PC-9 (cell line): Measurements from ENCODE around the gene PRRG3. TPM values are rescaled to one million over a fixed set of nuclear protein-coding genes. Genes with fewer than 3 reads are reported as not detected.

Source experiments
- BruUV-seq: library from RNA; stranded (reverse); fragments of 400-500 nt; replicated peaks from 2 replicates; lab custom pipeline; 2021; lab: Mats Ljungman, UMichigan
- CTCF ChIA-PET: fragments of 300-600 bp; sonication (Branson Sonifier 250); formaldehyde crosslinking; loops from one replicate; lab custom pipeline; 2022; ENCODE audit warnings: antibody characterized with exemption; lab: Charles Lee
- POLR2A ChIA-PET: fragments of 300-600 bp; sonication (Branson Sonifier 250); formaldehyde crosslinking; loops from one replicate; lab custom pipeline; 2022; ENCODE audit warnings: antibody characterized with exemption; ENCODE audit not compliant: unreplicated experiment; lab: Charles Lee
- DNase-seq, 2 experiments: peaks; one replicate each; pipeline versions ENCODE4 v3.0.0 to v3.0.0-alpha.2; 2015 to 2022; ENCODE audit warnings: mixed read lengths in 1 of 2
- H2AFZ ChIP-seq: fragments of 200-600 bp; sonication (generic); 2 replicates; pipeline ENCODE4 v1.8.1; 2017; ENCODE audit warnings: antibody characterized with exemption
- H3F3A ChIP-seq: fragments of 200-600 bp; sonication (generic); 2 replicates; pipeline ENCODE4 v1.8.1; 2017; ENCODE audit warnings: antibody characterized with exemption, mild to moderate bottlenecking, low read depth; ENCODE audit not compliant: insufficient read depth
- H3K27ac ChIP-seq: fragments of 200-600 bp; sonication (generic); 2 replicates; pipeline ENCODE4 v1.6.1; 2016; ENCODE audit warnings: mixed run types
- H3K27me3 ChIP-seq: fragments of 200-600 bp; sonication (generic); 2 replicates; pipeline ENCODE4 v1.6.1; 2016; ENCODE audit warnings: low read depth, mixed run types; ENCODE audit not compliant: insufficient read depth
- H3K36me3 ChIP-seq: fragments of 200-600 bp; sonication (generic); 2 replicates; pipeline ENCODE4 v1.6.1; 2016; ENCODE audit warnings: low read depth, mixed run types
- H3K4me1 ChIP-seq: fragments of 200-600 bp; sonication (generic); replicated peaks from 2 replicates; pipeline ENCODE4 v1.6.1; 2016; ENCODE audit warnings: mixed run types; ENCODE audit not compliant: insufficient read depth
- H3K4me2 ChIP-seq: fragments of 200-600 bp; sonication (generic); 2 replicates; pipeline ENCODE4 v1.6.1; 2017; ENCODE audit warnings: mixed run types
- H3K4me3 ChIP-seq: fragments of 200-600 bp; sonication (generic); 2 replicates; pipeline ENCODE4 v1.6.1; 2016; ENCODE audit warnings: mixed run types
- H3K79me2 ChIP-seq: fragments of 200-600 bp; sonication (generic); 2 replicates; pipeline ENCODE4 v1.6.1; 2017; ENCODE audit warnings: low read depth, mixed run types
- H3K9me2 ChIP-seq: fragments of 200-600 bp; sonication (generic); 2 replicates; pipeline ENCODE4 v1.8.1; 2017; ENCODE audit warnings: mild to moderate bottlenecking; ENCODE audit not compliant: insufficient read depth
- H3K9me3 ChIP-seq: fragments of 200-600 bp; sonication (generic); 2 replicates; pipeline ENCODE4 v1.8.1; 2016; ENCODE audit warnings: low read depth; ENCODE audit not compliant: insufficient read depth
- H4K20me1 ChIP-seq: fragments of 200-600 bp; sonication (generic); 2 replicates; pipeline ENCODE4 v1.8.1; 2017; ENCODE audit not compliant: insufficient read depth
- EZH2 ChIP-seq: fragments of 200-600 bp; sonication (generic); IDR thresholded peaks from 2 replicates; pipeline ENCODE4 v1.8.0; 2017; ENCODE audit warnings: antibody characterized with exemption, low read depth
- intact Hi-C: fragments of 100-400 bp; cut with micrococcal nuclease; formaldehyde crosslinking; loops from one replicate; pipeline ENCODE4 v1.10.0; 2022; ENCODE audit not compliant: unreplicated experiment
- total RNA-seq: library from RNA; stranded (reverse); gene quantifications from 2 replicates; pipeline ENCODE4 v1.2.3, GENCODE V29; 2021
- TF ChIP-seq, protein P1 (sequence below): fragments of 200-600 bp; sonication (generic); conservative IDR thresholded peaks from 2 replicates; pipeline ENCODE4 v1.6.1; 2017; ENCODE audit warnings: mixed run types, antibody characterized with exemption, mild to moderate bottlenecking, moderate library complexity

PRRG3 gene
- total RNA-seq, 1 experiment from 2014 or later, result not detected

DNA sequence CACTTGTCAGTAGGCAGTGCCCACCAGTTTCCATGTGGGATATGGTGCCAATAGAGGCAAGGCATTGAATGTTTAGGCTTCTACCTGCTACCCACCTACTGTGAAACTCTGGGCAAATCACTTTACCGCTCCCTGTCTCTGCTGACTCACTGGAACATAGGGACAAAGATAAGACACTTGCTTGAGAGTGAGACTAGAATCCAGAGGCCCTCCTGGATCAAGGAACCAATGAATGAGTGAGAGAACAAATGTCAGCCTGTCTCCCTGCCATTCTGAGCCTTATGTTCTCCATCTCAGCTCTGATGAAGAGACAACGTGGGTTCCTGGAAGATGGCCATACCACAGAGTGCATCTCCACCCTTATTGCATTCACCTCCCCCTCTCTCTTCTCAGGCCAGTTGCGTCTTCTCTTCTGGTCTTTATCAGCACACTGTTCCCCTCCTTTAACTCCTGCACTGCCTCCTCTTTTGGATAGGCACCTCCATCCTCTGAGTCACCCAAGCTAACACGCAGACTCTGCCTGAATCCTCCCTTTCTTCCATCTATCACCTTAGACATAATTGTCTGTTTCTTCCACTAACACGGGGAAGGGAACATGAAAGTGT lies 15.4 kb upstream of the PRRG3 start:
- Histone ChIP-seq H3K9me3 (no peaks in the 10 kb centered on the region), H2AFZ (no peak overlapping the region), H3K79me2 (no peaks in the 10 kb centered on the region), H3K36me3 (no peaks in the 10 kb centered on the region), H3K27me3 (peaks cover 56% of the 10 kb centered on the region), H3K4me1 (no peaks in the 10 kb centered on the region), H3F3A (no peaks in the 10 kb centered on the region), H3K4me2 (no peak overlapping the region), H3K4me3 (no peak overlapping the region), H3K9me2 (no peaks in the 10 kb centered on the region), H3K27ac (no peak overlapping the region), H4K20me1 (no peaks in the 10 kb centered on the region)
- DNase-seq, result no peak
- ChIA-PET CTCF (no interaction called here), POLR2A (no interaction called here)
- TF ChIP-seq, protein P1, sequence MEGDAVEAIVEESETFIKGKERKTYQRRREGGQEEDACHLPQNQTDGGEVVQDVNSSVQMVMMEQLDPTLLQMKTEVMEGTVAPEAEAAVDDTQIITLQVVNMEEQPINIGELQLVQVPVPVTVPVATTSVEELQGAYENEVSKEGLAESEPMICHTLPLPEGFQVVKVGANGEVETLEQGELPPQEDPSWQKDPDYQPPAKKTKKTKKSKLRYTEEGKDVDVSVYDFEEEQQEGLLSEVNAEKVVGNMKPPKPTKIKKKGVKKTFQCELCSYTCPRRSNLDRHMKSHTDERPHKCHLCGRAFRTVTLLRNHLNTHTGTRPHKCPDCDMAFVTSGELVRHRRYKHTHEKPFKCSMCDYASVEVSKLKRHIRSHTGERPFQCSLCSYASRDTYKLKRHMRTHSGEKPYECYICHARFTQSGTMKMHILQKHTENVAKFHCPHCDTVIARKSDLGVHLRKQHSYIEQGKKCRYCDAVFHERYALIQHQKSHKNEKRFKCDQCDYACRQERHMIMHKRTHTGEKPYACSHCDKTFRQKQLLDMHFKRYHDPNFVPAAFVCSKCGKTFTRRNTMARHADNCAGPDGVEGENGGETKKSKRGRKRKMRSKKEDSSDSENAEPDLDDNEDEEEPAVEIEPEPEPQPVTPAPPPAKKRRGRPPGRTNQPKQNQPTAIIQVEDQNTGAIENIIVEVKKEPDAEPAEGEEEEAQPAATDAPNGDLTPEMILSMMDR, result no peak
- no peak for TF ChIP-seq EZH2
- BruUV-seq, result no TSS peak
- intact Hi-C loops, result no loop called here

DNA sequence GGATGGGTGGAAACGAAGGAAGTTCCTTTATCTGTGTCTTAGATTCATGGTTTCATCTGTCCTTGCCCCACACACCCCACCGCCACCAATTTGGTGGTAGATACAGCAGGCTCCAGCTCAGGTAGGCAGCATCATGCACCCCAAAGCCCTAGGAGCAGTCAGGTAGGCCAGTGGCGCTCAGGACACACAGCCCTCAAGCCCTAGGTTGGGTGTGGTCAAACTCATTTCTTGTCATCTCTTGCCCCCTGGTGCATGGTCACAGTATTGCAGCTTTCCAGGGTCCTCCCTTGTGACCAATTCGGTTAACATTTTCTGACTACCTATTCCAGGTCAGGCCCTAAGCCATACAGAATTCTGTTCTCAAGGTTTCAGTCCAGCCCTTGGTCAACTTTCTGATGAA lies 14.5 kb upstream of the PRRG3 start:
- Histone ChIP-seq H3K4me1 (no peaks in the 10 kb centered on the region), H3K27ac (no peak overlapping the region), H3K79me2 (no peaks in the 10 kb centered on the region), H3K9me2 (no peaks in the 10 kb centered on the region), H2AFZ (no peak overlapping the region), H3K4me3 (no peak overlapping the region), H3F3A (no peaks in the 10 kb centered on the region), H3K4me2 (no peak overlapping the region), H3K36me3 (no peaks in the 10 kb centered on the region), H3K9me3 (no peaks in the 10 kb centered on the region), H3K27me3 (peaks cover 48% of the 10 kb centered on the region), H4K20me1 (no peaks in the 10 kb centered on the region)
- intact Hi-C loops, result loop anchor here (1.0 kb wide), 1 partner anchor 530 kb away; no protein-coding TSS in a partner anchor
- no TSS peak for BruUV-seq
- POLR2A ChIA-PET, result no interaction called here
- DNase-seq, result peak; percentile 39 to 49
- CTCF ChIA-PET, result no interaction called here
- no peak for TF ChIP-seq EZH2
- TF ChIP-seq, protein P1, result peak; percentile 94

DNA sequence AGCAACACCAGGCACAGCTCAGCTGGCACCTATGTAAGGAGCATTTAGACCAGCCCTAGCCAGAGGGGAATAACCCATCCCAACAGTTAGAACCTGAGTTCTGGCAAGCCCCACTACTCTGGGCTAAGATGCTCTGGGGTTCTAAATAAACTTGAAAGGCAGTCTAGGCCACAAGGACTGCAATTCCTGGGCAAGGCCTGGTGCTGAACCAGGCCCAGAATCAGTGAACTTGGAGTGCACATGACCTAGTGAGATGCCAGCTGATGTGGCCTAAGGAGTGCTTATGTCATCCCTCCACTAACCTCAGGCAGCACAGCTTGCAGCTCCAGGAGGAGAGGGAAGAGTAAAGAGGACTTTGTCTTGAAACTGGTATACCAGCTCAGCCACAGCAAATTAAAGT lies 7.6 kb upstream of the PRRG3 start:
- Histone ChIP-seq H2AFZ (no peak overlapping the region), H3K9me2 (no peaks in the 10 kb centered on the region), H3K27me3 (peaks cover 40% of the 10 kb centered on the region), H4K20me1 (no peaks in the 10 kb centered on the region), H3K4me2 (no peak overlapping the region), H3K9me3 (no peaks in the 10 kb centered on the region), H3K27ac (no peak overlapping the region), H3K4me3 (no peak overlapping the region), H3F3A (no peaks in the 10 kb centered on the region), H3K79me2 (no peaks in the 10 kb centered on the region), H3K36me3 (no peaks in the 10 kb centered on the region), H3K4me1 (no peaks in the 10 kb centered on the region)
- TF ChIP-seq EZH2, result no peak
- TF ChIP-seq, protein P1, result no peak
- CTCF ChIA-PET, result no interaction called here
- intact Hi-C loops, result no loop called here
- BruUV-seq, result no TSS peak
- POLR2A ChIA-PET, result no interaction called here
- DNase-seq, result no peak
